Erythroblast (primary cell): ENCODE measurements around the gene CHERP.

ENCODE experiments used
- GATA1 ChIP-seq: IDR thresholded peaks from 2 replicates; pipeline ENCODE4 v1.6.1; 2011; ENCODE audit warnings: low read depth, mild to moderate bottlenecking, control low read depth, low read length, moderate library complexity
- POLR2A ChIP-seq: IDR thresholded peaks from 2 replicates; pipeline ENCODE4 v1.6.1; 2011; ENCODE audit warnings: mild to moderate bottlenecking, low read length

DNA sequence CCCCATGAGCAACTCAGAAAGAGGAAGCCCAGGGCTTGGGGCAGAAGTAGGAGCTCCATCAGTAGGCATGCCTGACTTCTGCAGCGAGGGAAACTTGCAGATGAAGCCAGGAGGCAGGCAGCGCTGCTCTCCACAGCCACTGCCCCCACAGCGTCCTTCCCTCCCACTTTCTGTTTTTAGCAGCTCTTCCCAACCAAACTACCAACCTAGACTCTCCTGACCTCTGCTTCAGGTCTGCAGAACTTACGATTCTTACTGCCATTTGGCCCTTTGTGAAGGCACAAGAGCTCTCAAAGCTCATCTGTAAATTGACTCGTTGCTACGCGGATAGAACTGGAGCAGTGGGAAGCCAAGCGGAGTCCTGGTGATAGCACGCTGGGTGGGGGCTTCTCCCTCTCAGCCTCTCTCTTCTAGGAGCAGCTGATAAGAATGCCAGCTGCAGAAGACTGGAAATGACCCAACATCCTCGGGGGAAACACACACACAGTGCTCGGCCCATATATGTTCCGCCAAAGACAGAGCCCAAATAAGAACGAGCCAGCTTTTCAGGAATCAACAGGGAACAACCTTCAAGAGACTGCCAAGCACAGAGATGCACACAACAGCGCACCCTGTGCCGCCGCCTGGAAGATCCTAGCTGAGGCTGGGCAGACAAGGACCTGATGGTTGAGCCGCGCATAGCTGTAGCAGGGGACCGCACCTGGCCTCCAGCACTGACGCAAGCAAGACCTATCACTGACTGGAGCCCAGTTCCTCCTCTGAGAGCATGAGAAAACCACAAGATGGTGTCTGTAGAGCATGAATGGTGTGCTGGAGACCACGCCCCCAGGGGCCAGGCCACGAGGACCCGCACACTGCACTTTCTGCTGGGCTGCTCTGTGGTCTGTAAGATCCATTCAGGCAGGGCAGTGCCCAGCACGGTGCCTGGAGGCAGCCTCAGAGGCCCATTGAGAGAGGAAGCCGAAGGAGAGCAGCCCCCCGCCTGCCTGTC lies 45.9 kb upstream of the CHERP start:
- no peak for TF ChIP-seq POLR2A
- TF ChIP-seq GATA1: no peak
